SK-N-SH treated with all-trans-retinoic acid at 6 μM for 48 hours (cell line): ENCODE results near the gene MRPL46.

ENCODE experiments used
- ATAC-seq: fragments of 200-7000 bp; cut with Tn5 transposase; 3 replicates; pipeline ENCODE4 v1.9.1; 2020; ENCODE audit warnings: mild to moderate bottlenecking, moderate library complexity
- ARNTL ChIP-seq: fragments of 450-650 bp; formaldehyde crosslinking; IDR thresholded peaks from 2 replicates; pipeline ENCODE4 v1.5.0; 2020; ENCODE audit warnings: low read depth, mild to moderate bottlenecking, moderate library complexity, borderline replicate concordance
- BACH2 ChIP-seq: fragments of 250-450 bp; sonication (Bioruptor Pico); IDR thresholded peaks from 2 replicates; pipeline ENCODE4 v1.9.0; 2021; ENCODE audit warnings: mild to moderate bottlenecking, borderline replicate concordance
- CSDC2 ChIP-seq: fragments of 250-450 bp; sonication (Bioruptor Pico); IDR thresholded peaks from 2 replicates; pipeline ENCODE4 v1.5.0; 2020; ENCODE audit warnings: mild to moderate bottlenecking, moderate library complexity
- ESRRG ChIP-seq: fragments of 250-450 bp; sonication (Bioruptor Pico); IDR thresholded peaks from 2 replicates; pipeline ENCODE4 v1.6.1; 2021; ENCODE audit warnings: mild to moderate bottlenecking
- GLIS3 ChIP-seq: fragments of 250-450 bp; sonication (Bioruptor Pico); IDR thresholded peaks from 2 replicates; pipeline ENCODE4 v1.5.0; 2020; ENCODE audit warnings: mild to moderate bottlenecking, moderate library complexity
- ISL1 ChIP-seq: fragments of 250-450 bp; sonication (Bioruptor Pico); IDR thresholded peaks from 2 replicates; pipeline ENCODE4 v2.1.2; 2022; ENCODE audit warnings: mild to moderate bottlenecking, moderate library complexity
- OSR1 ChIP-seq: fragments of 250-450 bp; sonication (Bioruptor Pico); IDR thresholded peaks from 2 replicates; pipeline ENCODE4 v1.8.0; 2022; ENCODE audit warnings: moderate library complexity, mild to moderate bottlenecking, inconsistent platforms
- PPARA ChIP-seq: fragments of 250-450 bp; sonication (Bioruptor Pico); IDR thresholded peaks from 2 replicates; pipeline ENCODE4 v1.5.0; 2020; ENCODE audit warnings: mild to moderate bottlenecking, borderline replicate concordance
- RARB ChIP-seq: fragments of 250-450 bp; sonication (Bioruptor Pico); IDR thresholded peaks from 2 replicates; pipeline ENCODE4 v1.8.0; 2021; ENCODE audit warnings: mild to moderate bottlenecking, moderate library complexity
- SNAI2 ChIP-seq: fragments of 250-450 bp; sonication (Bioruptor Pico); IDR thresholded peaks from 2 replicates; pipeline ENCODE4 v1.5.0; 2020; ENCODE audit warnings: mild to moderate bottlenecking, moderate library complexity
- TCF4 ChIP-seq: fragments of 250-450 bp; sonication (Bioruptor Pico); IDR thresholded peaks from 2 replicates; pipeline ENCODE4 v1.8.0; 2021; ENCODE audit warnings: mild to moderate bottlenecking, moderate library complexity, borderline replicate concordance
- TOX ChIP-seq: fragments of 250-450 bp; sonication (Bioruptor Pico); IDR thresholded peaks from 2 replicates; pipeline ENCODE4 v1.8.0; 2021; ENCODE audit warnings: mild to moderate bottlenecking, moderate library complexity, borderline replicate concordance
- ZC3H10 ChIP-seq: fragments of 250-450 bp; sonication (Bioruptor Pico); IDR thresholded peaks from 2 replicates; pipeline ENCODE4 v1.5.1; 2021; ENCODE audit warnings: mild to moderate bottlenecking, moderate library complexity
- ZFP3 ChIP-seq: fragments of 250-450 bp; sonication (Bioruptor Pico); IDR thresholded peaks from 2 replicates; pipeline ENCODE4 v1.5.0; 2020; ENCODE audit warnings: mild to moderate bottlenecking, moderate library complexity
- ZFP30 ChIP-seq: fragments of 450-650 bp; formaldehyde crosslinking; IDR thresholded peaks from 2 replicates; pipeline ENCODE4 v1.5.0; 2022; ENCODE audit warnings: mild to moderate bottlenecking, moderate library complexity
- ZNF565 ChIP-seq: fragments of 450-650 bp; formaldehyde crosslinking; conservative IDR thresholded peaks from 2 replicates; pipeline ENCODE4 v1.5.0; 2020; ENCODE audit warnings: low read depth, mild to moderate bottlenecking, moderate library complexity
- ZNF70 ChIP-seq: fragments of 450-650 bp; formaldehyde crosslinking; IDR thresholded peaks from 2 replicates; pipeline ENCODE4 v1.5.0; 2020; ENCODE audit warnings: mild to moderate bottlenecking, moderate library complexity
- ZNF8 ChIP-seq: fragments of 450-650 bp; formaldehyde crosslinking; IDR thresholded peaks from 2 replicates; pipeline ENCODE4 v1.5.0; 2020; ENCODE audit warnings: mild to moderate bottlenecking, moderate library complexity
- TF ChIP-seq, protein P1 (sequence below): fragments of 250-450 bp; sonication (Bioruptor Pico); IDR thresholded peaks from 2 replicates; pipeline ENCODE4 v1.5.1; 2021; ENCODE audit warnings: mild to moderate bottlenecking, moderate library complexity
- TF ChIP-seq, protein P2 (sequence below): fragments of 250-450 bp; sonication (Bioruptor Pico); IDR thresholded peaks from 2 replicates; pipeline ENCODE4 v1.8.0; 2020; ENCODE audit warnings: mild to moderate bottlenecking, moderate library complexity, borderline replicate concordance
- TF ChIP-seq, protein P3 (sequence below): fragments of 250-450 bp; sonication (Bioruptor Pico); IDR thresholded peaks from 2 replicates; pipeline ENCODE4 v1.5.1; 2020; ENCODE audit warnings: low read depth, mild to moderate bottlenecking, moderate library complexity
- TF ChIP-seq, protein P4 (sequence below): fragments of 250-450 bp; sonication (Bioruptor Pico); IDR thresholded peaks from 2 replicates; pipeline ENCODE4 v1.5.0; 2020; ENCODE audit warnings: mild to moderate bottlenecking, moderate library complexity

The MRPL46 gene

DNA sequence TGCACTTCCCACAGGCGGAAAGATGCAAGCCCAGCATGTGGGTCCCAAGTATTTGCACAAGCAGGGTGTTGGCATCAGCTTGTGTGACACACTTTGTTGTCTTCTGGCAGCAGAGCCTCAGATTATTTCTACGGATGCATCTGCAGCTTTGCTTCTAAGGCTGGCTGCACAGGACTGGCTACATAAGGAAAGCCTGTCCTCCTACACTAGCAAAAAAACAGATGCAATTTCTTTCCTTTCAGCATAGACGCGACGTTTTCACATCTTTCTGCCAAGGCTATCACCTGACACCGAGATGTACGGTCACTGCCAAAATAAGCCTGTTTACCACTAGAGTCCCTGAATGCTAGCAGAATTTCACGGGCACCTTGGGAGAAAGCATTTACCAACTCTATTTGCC lies 13.8 kb upstream of the MRPL46 start:
- ATAC-seq, result no peak
- TF ChIP-seq ARNTL (CRISPR knock-in tag) (no peak), CSDC2 (CRISPR knock-in tag) (no peak), TOX (no peak), OSR1 (CRISPR knock-in tag) (no peak), PPARA (no peak), ZFP30 (CRISPR knock-in tag) (no peak), ZNF70 (CRISPR knock-in tag) (no peak), ESRRG (no peak), BACH2 (CRISPR knock-in tag) (no peak), ISL1 (no peak), GLIS3 (no peak), TCF4 (CRISPR knock-in tag) (no peak)
- TF ChIP-seq, protein P1, sequence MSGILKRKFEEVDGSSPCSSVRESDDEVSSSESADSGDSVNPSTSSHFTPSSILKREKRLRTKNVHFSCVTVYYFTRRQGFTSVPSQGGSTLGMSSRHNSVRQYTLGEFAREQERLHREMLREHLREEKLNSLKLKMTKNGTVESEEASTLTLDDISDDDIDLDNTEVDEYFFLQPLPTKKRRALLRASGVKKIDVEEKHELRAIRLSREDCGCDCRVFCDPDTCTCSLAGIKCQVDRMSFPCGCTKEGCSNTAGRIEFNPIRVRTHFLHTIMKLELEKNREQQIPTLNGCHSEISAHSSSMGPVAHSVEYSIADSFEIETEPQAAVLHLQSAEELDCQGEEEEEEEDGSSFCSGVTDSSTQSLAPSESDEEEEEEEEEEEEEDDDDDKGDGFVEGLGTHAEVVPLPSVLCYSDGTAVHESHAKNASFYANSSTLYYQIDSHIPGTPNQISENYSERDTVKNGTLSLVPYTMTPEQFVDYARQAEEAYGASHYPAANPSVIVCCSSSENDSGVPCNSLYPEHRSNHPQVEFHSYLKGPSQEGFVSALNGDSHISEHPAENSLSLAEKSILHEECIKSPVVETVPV (CRISPR knock-in tag), result no peak
- TF ChIP-seq, protein P2, sequence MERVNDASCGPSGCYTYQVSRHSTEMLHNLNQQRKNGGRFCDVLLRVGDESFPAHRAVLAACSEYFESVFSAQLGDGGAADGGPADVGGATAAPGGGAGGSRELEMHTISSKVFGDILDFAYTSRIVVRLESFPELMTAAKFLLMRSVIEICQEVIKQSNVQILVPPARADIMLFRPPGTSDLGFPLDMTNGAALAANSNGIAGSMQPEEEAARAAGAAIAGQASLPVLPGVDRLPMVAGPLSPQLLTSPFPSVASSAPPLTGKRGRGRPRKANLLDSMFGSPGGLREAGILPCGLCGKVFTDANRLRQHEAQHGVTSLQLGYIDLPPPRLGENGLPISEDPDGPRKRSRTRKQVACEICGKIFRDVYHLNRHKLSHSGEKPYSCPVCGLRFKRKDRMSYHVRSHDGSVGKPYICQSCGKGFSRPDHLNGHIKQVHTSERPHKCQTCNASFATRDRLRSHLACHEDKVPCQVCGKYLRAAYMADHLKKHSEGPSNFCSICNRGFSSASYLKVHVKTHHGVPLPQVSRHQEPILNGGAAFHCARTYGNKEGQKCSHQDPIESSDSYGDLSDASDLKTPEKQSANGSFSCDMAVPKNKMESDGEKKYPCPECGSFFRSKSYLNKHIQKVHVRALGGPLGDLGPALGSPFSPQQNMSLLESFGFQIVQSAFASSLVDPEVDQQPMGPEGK, result no peak

DNA sequence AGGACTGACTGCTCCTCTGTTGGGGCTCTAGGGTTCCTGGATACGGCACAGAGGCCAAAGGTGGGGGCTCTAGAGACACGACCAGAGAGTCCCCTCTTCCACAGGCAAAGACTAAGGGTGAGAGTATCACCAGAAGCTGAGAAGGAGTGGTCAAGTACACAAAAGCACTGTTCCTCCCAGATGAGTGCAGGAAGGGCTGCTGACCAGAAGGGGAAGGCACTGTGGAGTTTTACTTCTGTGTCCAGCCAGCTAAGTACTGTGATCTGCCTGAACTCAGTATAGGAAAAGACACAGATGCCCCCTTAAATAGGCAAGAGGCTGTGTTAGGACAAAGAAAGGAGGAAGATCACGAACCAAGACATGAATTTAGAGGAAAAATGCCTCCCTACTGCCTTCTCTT lies 12.0 kb upstream of the MRPL46 start:
- no peak for ATAC-seq
- TF ChIP-seq OSR1 (CRISPR knock-in tag) (no peak), SNAI2 (CRISPR knock-in tag) (no peak), PPARA (no peak), GLIS3 (no peak), RARB (CRISPR knock-in tag) (no peak), ZC3H10 (CRISPR knock-in tag) (no peak), ZFP3 (CRISPR knock-in tag) (no peak), ZFP30 (CRISPR knock-in tag) (no peak), CSDC2 (CRISPR knock-in tag) (no peak), ESRRG (no peak), ARNTL (CRISPR knock-in tag) (no peak), ISL1 (no peak), ZNF70 (CRISPR knock-in tag) (no peak)
- TF ChIP-seq, protein P1 (CRISPR knock-in tag), result no peak
- TF ChIP-seq, all 23 proteins: peak for 0

DNA sequence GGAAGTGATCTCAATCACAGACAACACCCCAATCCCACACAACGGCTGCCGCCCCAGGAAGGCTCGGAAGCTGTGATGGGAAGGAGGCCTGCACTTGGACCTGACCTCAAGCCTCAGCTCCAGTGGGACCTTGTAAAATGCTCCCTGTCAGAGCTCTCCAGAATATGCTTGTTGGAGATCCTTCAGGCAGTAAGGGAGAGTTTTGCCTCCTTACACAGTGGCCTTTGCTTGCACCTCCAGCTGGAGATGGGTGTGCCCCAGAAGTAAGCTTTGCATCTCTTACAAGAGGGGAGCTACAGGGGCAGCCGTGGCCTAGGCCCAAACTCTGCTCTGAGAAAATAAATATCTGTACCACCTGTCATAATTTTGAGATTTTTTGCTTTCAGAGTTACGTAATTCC lies 10.7 kb upstream of the MRPL46 start:
- no peak for ATAC-seq
- TF ChIP-seq ZC3H10 (CRISPR knock-in tag) (no peak), CSDC2 (CRISPR knock-in tag) (no peak), ZFP3 (CRISPR knock-in tag) (no peak), TCF4 (CRISPR knock-in tag) (no peak), PPARA (no peak), RARB (CRISPR knock-in tag) (no peak), ARNTL (CRISPR knock-in tag) (no peak)
- TF ChIP-seq, all 23 proteins: peak for 0

DNA sequence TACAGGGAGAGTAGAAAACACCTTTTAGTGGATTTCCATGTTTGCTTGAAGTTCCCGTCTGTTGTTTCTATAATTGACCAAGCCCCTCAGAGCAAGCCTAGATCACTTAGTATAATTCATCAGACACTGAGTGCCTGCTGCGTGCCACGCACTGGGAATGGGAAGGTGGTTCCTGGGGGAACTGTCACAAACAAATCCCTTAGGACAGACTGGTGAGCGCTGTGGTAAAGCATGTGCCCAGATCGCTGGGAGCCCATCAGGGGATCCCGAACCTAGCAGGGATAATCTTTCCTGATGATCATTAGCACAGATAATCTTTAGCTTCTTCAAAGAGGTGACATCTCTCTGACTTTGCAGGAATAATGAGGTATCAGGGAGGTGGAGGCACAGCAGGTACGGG lies 9.9 kb upstream of the MRPL46 start:
- no peak for ATAC-seq
- TF ChIP-seq ZC3H10 (CRISPR knock-in tag) (no peak), TOX (no peak), OSR1 (CRISPR knock-in tag) (no peak), SNAI2 (CRISPR knock-in tag) (no peak), ZNF565 (CRISPR knock-in tag) (no peak), ZNF8 (CRISPR knock-in tag) (no peak), RARB (CRISPR knock-in tag) (no peak), PPARA (no peak), ZNF70 (CRISPR knock-in tag) (no peak), ARNTL (CRISPR knock-in tag) (no peak), ZFP30 (CRISPR knock-in tag) (no peak), ISL1 (no peak), ESRRG (no peak), BACH2 (CRISPR knock-in tag) (no peak)
- TF ChIP-seq, protein P3, sequence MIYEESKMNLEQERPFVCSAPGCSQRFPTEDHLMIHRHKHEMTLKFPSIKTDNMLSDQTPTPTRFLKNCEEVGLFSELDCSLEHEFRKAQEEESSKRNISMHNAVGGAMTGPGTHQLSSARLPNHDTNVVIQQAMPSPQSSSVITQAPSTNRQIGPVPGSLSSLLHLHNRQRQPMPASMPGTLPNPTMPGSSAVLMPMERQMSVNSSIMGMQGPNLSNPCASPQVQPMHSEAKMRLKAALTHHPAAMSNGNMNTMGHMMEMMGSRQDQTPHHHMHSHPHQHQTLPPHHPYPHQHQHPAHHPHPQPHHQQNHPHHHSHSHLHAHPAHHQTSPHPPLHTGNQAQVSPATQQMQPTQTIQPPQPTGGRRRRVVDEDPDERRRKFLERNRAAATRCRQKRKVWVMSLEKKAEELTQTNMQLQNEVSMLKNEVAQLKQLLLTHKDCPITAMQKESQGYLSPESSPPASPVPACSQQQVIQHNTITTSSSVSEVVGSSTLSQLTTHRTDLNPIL (CRISPR knock-in tag), result no peak
- TF ChIP-seq, protein P2, result no peak
- TF ChIP-seq, protein P1 (CRISPR knock-in tag), result no peak
- TF ChIP-seq, protein P4, sequence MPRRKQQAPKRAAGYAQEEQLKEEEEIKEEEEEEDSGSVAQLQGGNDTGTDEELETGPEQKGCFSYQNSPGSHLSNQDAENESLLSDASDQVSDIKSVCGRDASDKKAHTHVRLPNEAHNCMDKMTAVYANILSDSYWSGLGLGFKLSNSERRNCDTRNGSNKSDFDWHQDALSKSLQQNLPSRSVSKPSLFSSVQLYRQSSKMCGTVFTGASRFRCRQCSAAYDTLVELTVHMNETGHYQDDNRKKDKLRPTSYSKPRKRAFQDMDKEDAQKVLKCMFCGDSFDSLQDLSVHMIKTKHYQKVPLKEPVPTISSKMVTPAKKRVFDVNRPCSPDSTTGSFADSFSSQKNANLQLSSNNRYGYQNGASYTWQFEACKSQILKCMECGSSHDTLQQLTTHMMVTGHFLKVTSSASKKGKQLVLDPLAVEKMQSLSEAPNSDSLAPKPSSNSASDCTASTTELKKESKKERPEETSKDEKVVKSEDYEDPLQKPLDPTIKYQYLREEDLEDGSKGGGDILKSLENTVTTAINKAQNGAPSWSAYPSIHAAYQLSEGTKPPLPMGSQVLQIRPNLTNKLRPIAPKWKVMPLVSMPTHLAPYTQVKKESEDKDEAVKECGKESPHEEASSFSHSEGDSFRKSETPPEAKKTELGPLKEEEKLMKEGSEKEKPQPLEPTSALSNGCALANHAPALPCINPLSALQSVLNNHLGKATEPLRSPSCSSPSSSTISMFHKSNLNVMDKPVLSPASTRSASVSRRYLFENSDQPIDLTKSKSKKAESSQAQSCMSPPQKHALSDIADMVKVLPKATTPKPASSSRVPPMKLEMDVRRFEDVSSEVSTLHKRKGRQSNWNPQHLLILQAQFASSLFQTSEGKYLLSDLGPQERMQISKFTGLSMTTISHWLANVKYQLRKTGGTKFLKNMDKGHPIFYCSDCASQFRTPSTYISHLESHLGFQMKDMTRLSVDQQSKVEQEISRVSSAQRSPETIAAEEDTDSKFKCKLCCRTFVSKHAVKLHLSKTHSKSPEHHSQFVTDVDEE (CRISPR knock-in tag), result no peak
